Esophagus muscularis mucosa (tissue), 4 donors: ENCODE results near the gene DIDO1.

Source experiments
- CTCF ChIP-seq, 3 experiments: fragments of 200-600 bp in 2 of 3; fragments of 450-650 bp in 1 of 3; sonication (generic) in 2 of 3; IDR thresholded peaks; one replicate each; pipeline ENCODE4 v1.5.1; 2017 to 2019; ENCODE audit warnings: antibody characterized with exemption in 3 of 3, mild to moderate bottlenecking in 2 of 3, moderate library complexity in 1 of 3
- EP300 ChIP-seq: sonication (generic); formaldehyde crosslinking; IDR thresholded peaks from one replicate; pipeline ENCODE4 v1.6.1; 2017; ENCODE audit warnings: antibody characterized with exemption
- POLR2AphosphoS5 ChIP-seq, 2 donors: sonication (generic); formaldehyde crosslinking; IDR thresholded peaks; one replicate each; pipeline ENCODE4 v1.6.1; 2017; ENCODE audit warnings: antibody characterized with exemption in 2 of 2

DNA sequence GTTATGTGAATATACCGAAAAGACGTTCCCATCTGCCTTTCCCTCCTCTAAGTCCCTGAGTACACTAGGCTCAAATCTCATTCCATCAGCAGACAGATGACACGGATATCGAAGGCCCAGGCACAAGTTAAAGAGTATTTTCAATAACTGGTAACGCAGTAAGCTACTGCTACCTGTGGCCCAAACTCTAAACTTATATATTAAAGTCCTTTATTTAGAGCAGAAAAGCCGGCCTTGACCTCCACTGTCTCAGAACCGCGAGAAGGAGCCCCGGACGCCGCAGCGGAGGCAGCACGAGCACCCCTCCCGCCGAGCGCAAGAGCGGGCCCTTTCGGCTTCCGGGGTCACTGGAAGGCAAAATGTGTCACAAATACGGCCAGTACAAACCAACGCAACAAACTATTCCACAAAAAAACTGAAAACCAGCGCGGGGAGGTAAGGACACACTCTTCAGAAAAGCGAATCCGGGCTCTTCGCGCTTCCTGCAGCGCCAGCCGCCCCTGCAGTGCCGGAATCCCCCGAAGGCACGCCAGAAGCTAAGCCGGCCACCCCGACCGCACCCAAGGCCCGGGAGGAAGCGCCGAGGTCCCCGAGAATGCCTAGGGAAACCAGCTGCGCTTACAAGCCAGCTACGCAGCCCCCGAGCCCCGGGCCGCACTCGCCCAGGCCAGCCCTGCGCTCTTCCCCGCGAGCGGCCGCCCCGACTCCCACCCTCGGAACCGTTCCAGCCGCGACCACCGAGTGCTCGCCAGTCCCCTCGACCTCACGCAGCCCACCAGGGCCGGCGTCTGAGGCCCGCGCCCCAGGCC lies 681 bp downstream of the DIDO1 start:
- TF ChIP-seq CTCF (IDR thresholded peaks at IDR 0.05): no peak
- no peak for TF ChIP-seq POLR2AphosphoS5 (IDR thresholded peaks at IDR 0.05)
- no peak for TF ChIP-seq EP300
